OCI-LY7 (cell line): Measurements from ENCODE around the gene KCNQ2. TPM values are rescaled to one million over a fixed set of nuclear protein-coding genes. Genes with fewer than 3 reads are reported as not detected.

Experiments
- BruUV-seq: library from RNA; stranded (reverse); fragments of 400-500 nt; replicated peaks from 2 replicates; lab custom pipeline; 2021; lab: Mats Ljungman, UMichigan
- CTCF ChIA-PET: fragments of 300-600 bp; sonication (Branson Sonifier 250); formaldehyde crosslinking; loops from one replicate; lab custom pipeline; 2022; ENCODE audit warnings: antibody characterized with exemption; ENCODE audit not compliant: unreplicated experiment; lab: Charles Lee
- POLR2A ChIA-PET: fragments of 300-600 bp; sonication (Branson Sonifier 250); formaldehyde crosslinking; loops from one replicate; lab custom pipeline; 2022; ENCODE audit warnings: antibody characterized with exemption; lab: Charles Lee
- DNase-seq: peaks from one replicate; pipeline ENCODE4 v3.0.0-alpha.2; 2015; ENCODE audit warnings: low spot score
- H2AFZ ChIP-seq: fragments of 200-600 bp; sonication (generic), shearing (Covaris generic); 2 replicates; pipeline ENCODE4 v1.6.1; 2014; ENCODE audit warnings: mild to moderate bottlenecking, antibody characterized with exemption, low read length, moderate library complexity
- H3K27ac ChIP-seq: fragments of 200-600 bp; sonication (generic); 2 replicates; pipeline ENCODE4 v1.5.1; 2014; ENCODE audit warnings: mixed run types, low read depth, mild to moderate bottlenecking, moderate library complexity, low read length, inconsistent platforms; ENCODE audit not compliant: poor library complexity, severe bottlenecking
- H3K36me3 ChIP-seq: fragments of 200-600 bp; sonication (generic); 2 replicates; pipeline ENCODE4 v1.6.1; 2014; ENCODE audit warnings: mild to moderate bottlenecking, antibody characterized with exemption, low read length, moderate library complexity, mixed read lengths; ENCODE audit not compliant: insufficient read depth
- H3K4me1 ChIP-seq: fragments of 200-600 bp; sonication (generic); 2 replicates; pipeline ENCODE4 v1.5.1; 2014; ENCODE audit warnings: mild to moderate bottlenecking, low read length; ENCODE audit not compliant: insufficient read depth, poor library complexity, severe bottlenecking
- H3K4me2 ChIP-seq: fragments of 200-600 bp; sonication (generic); 2 replicates; pipeline ENCODE4 v1.6.1; 2014; ENCODE audit warnings: mild to moderate bottlenecking, low read length
- H3K4me3 ChIP-seq: fragments of 200-600 bp; sonication (generic); 2 replicates; pipeline ENCODE4 v1.5.1; 2014; ENCODE audit warnings: mild to moderate bottlenecking, low read depth, low read length; ENCODE audit not compliant: poor library complexity, severe bottlenecking
- H3K79me2 ChIP-seq: fragments of 200-600 bp; sonication (generic); 2 replicates; pipeline ENCODE4 v1.6.1; 2016; ENCODE audit warnings: low read depth, mild to moderate bottlenecking, low read length, moderate library complexity, mixed read lengths; ENCODE audit not compliant: insufficient read depth
- H3K9me2 ChIP-seq: fragments of 200-600 bp; sonication (generic); 2 replicates; pipeline ENCODE4 v1.6.1; 2016; ENCODE audit warnings: mild to moderate bottlenecking, low read length, mixed read lengths; ENCODE audit not compliant: insufficient read depth
- H3K9me3 ChIP-seq: fragments of 200-600 bp; sonication (generic); 2 replicates; pipeline ENCODE4 v1.6.1; 2014; ENCODE audit warnings: mild to moderate bottlenecking, mixed run types, low read length, mixed read lengths
- H4K20me1 ChIP-seq: fragments of 200-600 bp; sonication (generic); 2 replicates; pipeline ENCODE4 v1.6.1; 2014; ENCODE audit warnings: mild to moderate bottlenecking, antibody characterized with exemption, low read length, moderate library complexity, mixed read lengths; ENCODE audit not compliant: insufficient read depth
- EZH2phosphoT487 ChIP-seq: fragments of 200-600 bp; sonication (generic); IDR thresholded peaks from 2 replicates; pipeline ENCODE4 v1.6.1; 2018; ENCODE audit warnings: low read depth, borderline replicate concordance, mild to moderate bottlenecking, mixed run types, antibody characterized with exemption, low read length, moderate library complexity, mixed read lengths
- intact Hi-C: fragments of 100-400 bp; cut with micrococcal nuclease; formaldehyde crosslinking; loops from one replicate; pipeline ENCODE4 v1.10.0; 2022; ENCODE audit not compliant: unreplicated experiment
- total RNA-seq, 2 experiments: library from RNA; depleted of rRNA in 1 of 2; stranded (reverse); fragments of >200 nt in 1 of 2; shearing (Covaris generic) in 1 of 2; gene quantifications; 2 replicates each; pipeline ENCODE4 v1.2.3, GENCODE V29; 2014 to 2022
- TF ChIP-seq, protein P1 (sequence below): fragments of 200-600 bp; sonication (generic); conservative IDR thresholded peaks from 2 replicates; pipeline ENCODE4 v1.5.1; 2014; ENCODE audit warnings: mild to moderate bottlenecking, antibody characterized with exemption, low read length, moderate library complexity, mixed read lengths

KCNQ2 gene
- total RNA-seq, 2 experiments from 2014 or later, result not detected

DNA sequence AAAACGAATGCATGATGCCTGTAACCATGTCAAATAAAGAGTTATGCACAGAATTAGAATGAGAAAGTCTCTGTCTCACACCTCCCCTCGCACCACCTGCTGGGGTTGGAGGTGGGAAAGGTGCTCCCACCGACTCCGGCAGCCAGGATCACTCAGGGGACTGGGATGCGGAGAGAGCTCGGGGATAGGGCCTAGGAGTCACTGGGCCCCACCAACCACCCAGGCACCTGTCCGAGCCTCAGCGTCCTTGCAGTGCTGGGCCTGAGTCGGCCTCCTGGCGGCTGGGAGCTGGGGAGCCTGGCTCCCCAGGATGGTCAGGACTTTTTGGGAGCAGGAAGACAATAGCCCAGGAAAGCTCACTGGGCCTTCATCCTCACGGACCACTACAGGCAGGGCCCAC lies 88.9 kb downstream of the KCNQ2 start:
- H3K9me2 ChIP-seq, result no peaks in the 10 kb centered on the region
- ChIA-PET CTCF (no interaction called here), POLR2A (no interaction called here)

DNA sequence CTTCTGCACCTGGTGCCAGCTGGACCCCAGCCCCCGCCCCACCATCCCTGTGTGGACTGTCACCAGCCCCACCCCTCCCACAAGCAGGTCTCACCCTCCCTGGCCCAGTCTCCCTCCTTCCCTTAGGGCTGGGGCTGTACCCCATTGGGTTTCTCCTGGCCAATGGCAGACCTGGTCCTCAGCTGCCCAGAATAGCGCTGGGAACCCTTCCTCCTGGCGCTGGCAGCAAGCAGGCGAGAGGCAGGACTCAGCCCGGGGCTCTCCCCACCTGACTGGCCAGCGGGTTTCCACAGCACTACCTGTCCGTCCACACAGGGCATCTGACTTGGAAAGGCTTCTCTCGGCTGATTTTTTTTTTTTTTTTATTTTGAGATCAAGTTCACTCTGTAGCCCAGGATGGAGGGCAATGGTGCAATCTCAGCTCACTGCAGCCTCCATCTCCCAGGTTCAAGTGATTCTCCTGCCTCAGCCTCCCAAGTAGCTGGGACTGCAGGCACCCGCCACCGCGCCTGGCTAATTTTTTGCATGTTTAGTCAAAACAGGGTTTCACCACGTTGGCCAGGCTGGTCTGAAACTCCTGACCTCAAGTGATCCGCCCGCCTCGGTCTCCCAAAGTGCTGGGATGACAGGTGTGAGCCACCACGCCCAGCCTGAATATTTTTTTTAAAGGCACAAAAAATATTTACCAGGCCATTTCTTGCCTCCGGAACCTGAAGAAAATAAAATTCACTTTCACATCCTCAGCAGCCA lies 89.7 kb downstream of the KCNQ2 start:
- H3K27ac ChIP-seq, result no peak overlapping the region
- H3K79me2 ChIP-seq, result no peaks in the 10 kb centered on the region
- intact Hi-C loops, result loop anchor here (5.0 kb wide), 1 partner anchor 75 kb away; no protein-coding TSS in a partner anchor
- no peaks in the 10 kb centered on the region for H3K9me2 ChIP-seq
- H3K4me1 ChIP-seq, result no peaks in the 10 kb centered on the region
- DNase-seq, result no peak
- TF ChIP-seq, protein P1, sequence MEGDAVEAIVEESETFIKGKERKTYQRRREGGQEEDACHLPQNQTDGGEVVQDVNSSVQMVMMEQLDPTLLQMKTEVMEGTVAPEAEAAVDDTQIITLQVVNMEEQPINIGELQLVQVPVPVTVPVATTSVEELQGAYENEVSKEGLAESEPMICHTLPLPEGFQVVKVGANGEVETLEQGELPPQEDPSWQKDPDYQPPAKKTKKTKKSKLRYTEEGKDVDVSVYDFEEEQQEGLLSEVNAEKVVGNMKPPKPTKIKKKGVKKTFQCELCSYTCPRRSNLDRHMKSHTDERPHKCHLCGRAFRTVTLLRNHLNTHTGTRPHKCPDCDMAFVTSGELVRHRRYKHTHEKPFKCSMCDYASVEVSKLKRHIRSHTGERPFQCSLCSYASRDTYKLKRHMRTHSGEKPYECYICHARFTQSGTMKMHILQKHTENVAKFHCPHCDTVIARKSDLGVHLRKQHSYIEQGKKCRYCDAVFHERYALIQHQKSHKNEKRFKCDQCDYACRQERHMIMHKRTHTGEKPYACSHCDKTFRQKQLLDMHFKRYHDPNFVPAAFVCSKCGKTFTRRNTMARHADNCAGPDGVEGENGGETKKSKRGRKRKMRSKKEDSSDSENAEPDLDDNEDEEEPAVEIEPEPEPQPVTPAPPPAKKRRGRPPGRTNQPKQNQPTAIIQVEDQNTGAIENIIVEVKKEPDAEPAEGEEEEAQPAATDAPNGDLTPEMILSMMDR, result no peak
- TF ChIP-seq EZH2phosphoT487, result no peak
- ChIA-PET CTCF (no interaction called here), POLR2A (no interaction called here)
- H4K20me1 ChIP-seq, result no peaks in the 10 kb centered on the region
- H3K36me3 ChIP-seq, result no peaks in the 10 kb centered on the region
- H3K4me2 ChIP-seq, result no peak overlapping the region
- no peak overlapping the region for H2AFZ ChIP-seq
- no peak overlapping the region for H3K4me3 ChIP-seq
- H3K9me3 ChIP-seq, result no peaks in the 10 kb centered on the region
- BruUV-seq, result no TSS peak

More for the DNA sequence above, 88.9 kb downstream of the KCNQ2 start:
- Histone ChIP-seq H3K27ac (no peak overlapping the region), H3K4me1 (no peaks in the 10 kb centered on the region), H3K4me3 (no peak overlapping the region), H3K9me3 (no peaks in the 10 kb centered on the region), H3K36me3 (no peaks in the 10 kb centered on the region), H3K79me2 (no peaks in the 10 kb centered on the region), H4K20me1 (no peaks in the 10 kb centered on the region), H2AFZ (no peak overlapping the region), H3K4me2 (no peak overlapping the region)
- no TSS peak for BruUV-seq
- TF ChIP-seq EZH2phosphoT487, result no peak
- TF ChIP-seq, protein P1, result no peak
- intact Hi-C loops, result loop anchor here (5.0 kb wide), 1 partner anchor 76 kb away; no protein-coding TSS in a partner anchor
- no peak for DNase-seq
